GM12878 (cell line): Measurements from ENCODE around the gene DENND6A. TPM values are rescaled to one million over a fixed set of nuclear protein-coding genes. Genes with fewer than 3 reads are reported as not detected.

ENCODE experiments used
- ATAC-seq: fragments of 200-7000 bp; cut with Tn5 transposase; 3 replicates; pipeline ENCODE4 v1.9.1; 2020; ENCODE audit warnings: mild to moderate bottlenecking, moderate library complexity
- BruUV-seq: library from RNA; stranded (reverse); fragments of 400-500 nt; replicated peaks from 2 replicates; lab custom pipeline; 2021; lab: Mats Ljungman, UMichigan
- CTCF ChIA-PET: fragments of 300-600 bp; sonication (Branson Sonifier 250); formaldehyde crosslinking; extraction: SDS; loops from one replicate; lab custom pipeline; 2021; ENCODE audit warnings: inconsistent platforms; lab: Yijun Ruan, JAX
- POLR2A ChIA-PET: fragments of 350-600 bp; formaldehyde crosslinking; extraction: SDS; loops from one replicate; lab custom pipeline; 2021; ENCODE audit warnings: inconsistent platforms; lab: Charles Lee
- RAD21 ChIA-PET: fragments of 300-600 bp; sonication (Branson Sonifier 250); formaldehyde crosslinking; loops from one replicate; lab custom pipeline; 2023; ENCODE audit warnings: antibody characterized with exemption; ENCODE audit not compliant: unreplicated experiment; lab: Charles Lee
- SMC1A ChIA-PET: fragments of 300-600 bp; sonication (Branson Sonifier 250); formaldehyde crosslinking; loops from one replicate; lab custom pipeline; 2023; ENCODE audit not compliant: unreplicated experiment, uncharacterized antibody; lab: Charles Lee
- DNase-seq: peaks from one replicate; pipeline ENCODE4 v3.0.0-alpha.2; 2011; ENCODE audit warnings: low read depth, low spot score
- FAIRE-seq: peaks from 3 replicates; lab custom pipeline; 2011; peaks lifted over from hg19 to GRCh38; lab: Jason Lieb, UNC
- H2AFZ ChIP-seq: 2 replicates; pipeline ENCODE4 v1.6.0; 2011; ENCODE audit warnings: low read depth, low read length, control low read depth; ENCODE audit not compliant: control insufficient read depth
- H3K27ac ChIP-seq: 2 replicates; pipeline ENCODE4 v1.5.1; 2011; ENCODE audit warnings: control low read depth; ENCODE audit not compliant: control insufficient read depth, insufficient read depth
- H3K27me3 ChIP-seq, 2 experiments: replicated peaks in 1 of 2; 2 replicates each; pipeline versions ENCODE4 v1.6.0 to v1.6.1; 2011; ENCODE audit warnings: low read length in 1 of 2; ENCODE audit not compliant: control insufficient read depth in 2 of 2, insufficient read depth in 2 of 2
- H3K36me3 ChIP-seq, 2 experiments: 2 replicates each; pipeline ENCODE4 v1.5.1; 2011; ENCODE audit warnings: low read length in 1 of 2; ENCODE audit not compliant: control insufficient read depth in 2 of 2, insufficient read depth in 2 of 2
- H3K4me1 ChIP-seq: 2 replicates; pipeline ENCODE4 v1.6.1; 2011; ENCODE audit warnings: mild to moderate bottlenecking, low read length, moderate library complexity, mixed read lengths; ENCODE audit not compliant: control insufficient read depth, insufficient read depth
- H3K4me2 ChIP-seq: 2 replicates; pipeline ENCODE4 v1.6.0; 2011; ENCODE audit warnings: control low read depth; ENCODE audit not compliant: control insufficient read depth, insufficient read depth
- H3K4me3 ChIP-seq: fragments of 200-600 bp; sonication (generic); 2 replicates; pipeline ENCODE4 v1.5.1; 2016
- H3K79me2 ChIP-seq: 2 replicates; pipeline ENCODE4 v1.6.0; 2011; ENCODE audit warnings: low read length; ENCODE audit not compliant: control insufficient read depth, insufficient read depth
- H3K9ac ChIP-seq: 2 replicates; pipeline ENCODE4 v1.8.0; 2011; ENCODE audit warnings: low read length, control low read depth, mixed read lengths; ENCODE audit not compliant: control insufficient read depth, insufficient read depth
- H3K9me3 ChIP-seq: replicated peaks from 3 replicates; pipeline ENCODE4 v1.5.1; 2011; ENCODE audit warnings: mild to moderate bottlenecking, low read length; ENCODE audit not compliant: control insufficient read depth, insufficient read depth
- H4K20me1 ChIP-seq: 2 replicates; pipeline ENCODE4 v1.6.0; 2011; ENCODE audit not compliant: control insufficient read depth, insufficient read depth
- NFXL1 ChIP-seq: fragments of 450-650 bp; IDR thresholded peaks from 2 replicates; pipeline ENCODE4 v1.6.1; 2017; ENCODE audit warnings: antibody characterized with exemption, mild to moderate bottlenecking, borderline replicate concordance
- POLR2AphosphoS5 ChIP-seq: IDR thresholded peaks from 2 replicates; pipeline ENCODE4 v1.6.1; 2011; ENCODE audit warnings: mild to moderate bottlenecking, low read length, inconsistent platforms
- SREBF1 ChIP-seq: IDR thresholded peaks from 2 replicates; pipeline ENCODE4 v1.6.1; 2012; ENCODE audit warnings: mild to moderate bottlenecking, low read length
- WGBS: methylation state at CpG from one replicate; pipeline ENCODE4 v1.1.6; 2016; ENCODE audit warnings: low lambda C conversion rate; ENCODE audit not compliant: insufficient replicate concordance, insufficient coverage; ENCODE audit errors: missing lambda C conversion rate; 5-methylcytosine and 5-hydroxymethylcytosine counted together
- in situ Hi-C: fragments of 300-500 bp; cut with MboI; formaldehyde crosslinking; loops from 9 replicates; pipeline ENCODE4 v1.14.3; 2018; ENCODE audit warnings: mixed read lengths
- intact Hi-C: fragments of 100-400 bp; cut with micrococcal nuclease; formaldehyde crosslinking; loops from one replicate; pipeline ENCODE4 v1.14.2; 2022; ENCODE audit not compliant: unreplicated experiment
- polyA plus RNA-seq, 11 experiments: library from polyadenylated mRNA; depleted of rRNA in 4 of 11; unstranded in 6 of 11; stranded (reverse) in 5 of 11; fragments of >200 nt; fragmentation: Nextera tagmentation in 4 of 11; fragmentation: Illumina TruSeq in 1 of 11; extraction: Ambion mirVana in 4 of 11; extraction: Trizol in 1 of 11; gene quantifications; 1 replicate in 1 of 11; 2 replicates in 10 of 11; pipeline versions ENCODE4 v1.2.1 to v1.2.3, GENCODE V29; 2011 to 2016; ENCODE audit warnings: inconsistent platforms in 2 of 11, missing spikeins in 2 of 11, low read depth in 1 of 11
- total RNA-seq, 4 experiments: library from RNA; depleted of rRNA in 3 of 4; stranded (reverse); fragments of >200 nt in 3 of 4; fragmentation: Illumina TruSeq in 1 of 4; extraction: Trizol in 1 of 4; gene quantifications; 2 replicates each; pipeline versions ENCODE4 v1.2.1 to v1.2.3, GENCODE V29; 2013 to 2021
- TF ChIP-seq, protein P1 (sequence below): fragments of 450-650 bp; IDR thresholded peaks from 2 replicates; pipeline ENCODE4 v1.6.1; 2017; ENCODE audit warnings: mild to moderate bottlenecking, moderate library complexity

Gene DENND6A
- total and polyA plus RNA-seq, 10 of the 15 experiments (the other 5 are each of a cell fraction or from before 2014, with no cell fraction given), result 1.8 to 15.3 (median 10.3) TPM

DNA sequence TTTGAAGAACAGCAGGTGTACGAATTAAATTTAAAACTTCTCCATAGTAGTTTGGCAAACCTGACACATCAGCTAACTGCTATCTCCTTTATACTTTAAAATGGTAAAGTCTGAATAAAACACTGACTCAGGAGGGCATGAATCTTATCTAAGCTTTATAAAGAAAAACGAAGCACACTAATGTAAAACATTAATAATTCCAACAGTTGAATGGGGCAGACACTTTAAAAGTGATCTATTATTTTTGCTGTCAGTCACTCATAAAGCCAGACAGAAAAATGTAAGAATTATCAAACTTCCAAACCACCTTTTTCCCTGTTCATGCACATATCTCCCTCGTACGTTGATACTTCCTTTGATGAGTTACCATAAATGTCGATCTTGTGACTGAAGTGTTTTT, 98.3 kb downstream of the DENND6A start:
- SMC1A ChIA-PET, result interaction anchor here (0.8 to 1.6 kb wide), 6 partner anchors 8 to 206 kb away, joined by 3 to 4 read pairs (median 4); no protein-coding TSS in a partner anchor
- CTCF ChIA-PET, result interaction anchor here (1.0 to 2.8 kb wide), 4 partner anchors 12 to 232 kb away, joined by 3 to 8 read pairs (median 5); no protein-coding TSS in a partner anchor
- Histone ChIP-seq H3K27ac (no peak overlapping the region), H3K9ac (no peak overlapping the region), H2AFZ (no peak overlapping the region)
- 67% methylated on average over 5 of the region's 5 CpGs for WGBS
- RAD21 ChIA-PET, result no interaction called here
- no peak for TF ChIP-seq SREBF1
- TF ChIP-seq NFXL1, result no peak
- TF ChIP-seq, all 136 proteins: peak for 0
- intact Hi-C loops (no loop called here), in situ Hi-C loops (no loop called here)
- peaks cover 0 to 2% of the 10 kb centered on the region in 2 experiments; a peak in 1 of 4 replicates for H3K36me3 ChIP-seq
- DNase-seq (no peak), FAIRE-seq (no peak), ATAC-seq (no peak)
- H3K4me2 ChIP-seq, result peak overlapping the region; percentile 63
- no peaks in the 10 kb centered on the region for H3K27me3 ChIP-seq
- no peaks in the 10 kb centered on the region for H3K9me3 ChIP-seq
- H4K20me1 ChIP-seq, result no peaks in the 10 kb centered on the region
- POLR2A ChIA-PET, result interaction anchor here (0.5 to 0.7 kb wide), 4 partner anchors 9 to 77 kb away, joined by 3 to 6 read pairs (median 3); no protein-coding TSS in a partner anchor
- no peaks in the 10 kb centered on the region; the same call in 1 of the 2 replicates for H3K4me1 ChIP-seq
- BruUV-seq, result no TSS peak
- H3K79me2 ChIP-seq, result peaks cover 87% of the 10 kb centered on the region
- peak overlapping the region; percentile 91; the same call in 1 of the 2 replicates for H3K4me3 ChIP-seq

- Histone ChIP-seq H3K4me3 (peak overlapping the region; percentile 91; the same call in 1 of the 2 replicates), H3K9ac (no peak overlapping the region), H2AFZ (no peak overlapping the region), H3K27me3 (no peaks in the 10 kb centered on the region), H3K36me3 (peaks cover 0 to 2% of the 10 kb centered on the region in 2 experiments; a peak in 1 of 4 replicates), H3K4me2 (0 out of 2 replicates have a peak overlapping the region, but pooled peaks have one; percentile 28), H3K4me1 (no peaks in the 10 kb centered on the region; the same call in 1 of the 2 replicates), H3K27ac (no peak overlapping the region), H4K20me1 (no peaks in the 10 kb centered on the region), H3K79me2 (peaks cover 88% of the 10 kb centered on the region), H3K9me3 (no peaks in the 10 kb centered on the region)
- POLR2A ChIA-PET, result interaction anchor here (0.5 to 0.7 kb wide), 4 partner anchors 19 to 941 kb away, joined by 3 to 4 read pairs (median 4); no protein-coding TSS in a partner anchor
- FAIRE-seq (no peak), ATAC-seq (no peak), DNase-seq (no peak)
- CTCF ChIA-PET, result interaction anchor here (1.0 to 2.8 kb wide), 5 partner anchors 11 to 232 kb away, joined by 3 to 8 read pairs (median 5); partner anchors contain the start of gene PDE12
- peak; percentile 53; the same call in 1 of the 2 replicates for TF ChIP-seq POLR2AphosphoS5
- TF ChIP-seq, protein P1, sequence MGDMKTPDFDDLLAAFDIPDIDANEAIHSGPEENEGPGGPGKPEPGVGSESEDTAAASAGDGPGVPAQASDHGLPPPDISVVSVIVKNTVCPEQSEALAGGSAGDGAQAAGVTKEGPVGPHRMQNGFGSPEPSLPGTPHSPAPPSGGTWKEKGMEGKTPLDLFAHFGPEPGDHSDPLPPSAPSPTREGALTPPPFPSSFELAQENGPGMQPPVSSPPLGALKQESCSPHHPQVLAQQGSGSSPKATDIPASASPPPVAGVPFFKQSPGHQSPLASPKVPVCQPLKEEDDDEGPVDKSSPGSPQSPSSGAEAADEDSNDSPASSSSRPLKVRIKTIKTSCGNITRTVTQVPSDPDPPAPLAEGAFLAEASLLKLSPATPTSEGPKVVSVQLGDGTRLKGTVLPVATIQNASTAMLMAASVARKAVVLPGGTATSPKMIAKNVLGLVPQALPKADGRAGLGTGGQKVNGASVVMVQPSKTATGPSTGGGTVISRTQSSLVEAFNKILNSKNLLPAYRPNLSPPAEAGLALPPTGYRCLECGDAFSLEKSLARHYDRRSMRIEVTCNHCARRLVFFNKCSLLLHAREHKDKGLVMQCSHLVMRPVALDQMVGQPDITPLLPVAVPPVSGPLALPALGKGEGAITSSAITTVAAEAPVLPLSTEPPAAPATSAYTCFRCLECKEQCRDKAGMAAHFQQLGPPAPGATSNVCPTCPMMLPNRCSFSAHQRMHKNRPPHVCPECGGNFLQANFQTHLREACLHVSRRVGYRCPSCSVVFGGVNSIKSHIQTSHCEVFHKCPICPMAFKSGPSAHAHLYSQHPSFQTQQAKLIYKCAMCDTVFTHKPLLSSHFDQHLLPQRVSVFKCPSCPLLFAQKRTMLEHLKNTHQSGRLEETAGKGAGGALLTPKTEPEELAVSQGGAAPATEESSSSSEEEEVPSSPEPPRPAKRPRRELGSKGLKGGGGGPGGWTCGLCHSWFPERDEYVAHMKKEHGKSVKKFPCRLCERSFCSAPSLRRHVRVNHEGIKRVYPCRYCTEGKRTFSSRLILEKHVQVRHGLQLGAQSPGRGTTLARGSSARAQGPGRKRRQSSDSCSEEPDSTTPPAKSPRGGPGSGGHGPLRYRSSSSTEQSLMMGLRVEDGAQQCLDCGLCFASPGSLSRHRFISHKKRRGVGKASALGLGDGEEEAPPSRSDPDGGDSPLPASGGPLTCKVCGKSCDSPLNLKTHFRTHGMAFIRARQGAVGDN, result no peak
- intact Hi-C loops, result no loop called here
- BruUV-seq, result no TSS peak
- WGBS, result 90% methylated on average over 4 of the region's 4 CpGs
- SMC1A ChIA-PET, result interaction anchor here (0.8 to 1.6 kb wide), 6 partner anchors 8 to 206 kb away, joined by 3 to 4 read pairs (median 4); no protein-coding TSS in a partner anchor
- in situ Hi-C loops, result no loop called here
- RAD21 ChIA-PET, result no interaction called here
Observed at GRCh38 chr3:57594144-57594543, 98.7 kb downstream of the DENND6A start.
